GM21737 (cell line): ENCODE measurements around the gene CC2D1A.
"Not testable (repeated sequence)": the region's sequence is repeated elsewhere in the genome, so short reads cannot be mapped to it uniquely, and the experiment has no call there.

Source experiments
- ATAC-seq: cut with Tn5 transposase; IDR thresholded peaks from one replicate; pipeline ENCODE4 v1.9.1; 2021; ENCODE audit warnings: mild to moderate bottlenecking, moderate library complexity; ENCODE audit not compliant: unreplicated experiment

The CC2D1A gene

DNA sequence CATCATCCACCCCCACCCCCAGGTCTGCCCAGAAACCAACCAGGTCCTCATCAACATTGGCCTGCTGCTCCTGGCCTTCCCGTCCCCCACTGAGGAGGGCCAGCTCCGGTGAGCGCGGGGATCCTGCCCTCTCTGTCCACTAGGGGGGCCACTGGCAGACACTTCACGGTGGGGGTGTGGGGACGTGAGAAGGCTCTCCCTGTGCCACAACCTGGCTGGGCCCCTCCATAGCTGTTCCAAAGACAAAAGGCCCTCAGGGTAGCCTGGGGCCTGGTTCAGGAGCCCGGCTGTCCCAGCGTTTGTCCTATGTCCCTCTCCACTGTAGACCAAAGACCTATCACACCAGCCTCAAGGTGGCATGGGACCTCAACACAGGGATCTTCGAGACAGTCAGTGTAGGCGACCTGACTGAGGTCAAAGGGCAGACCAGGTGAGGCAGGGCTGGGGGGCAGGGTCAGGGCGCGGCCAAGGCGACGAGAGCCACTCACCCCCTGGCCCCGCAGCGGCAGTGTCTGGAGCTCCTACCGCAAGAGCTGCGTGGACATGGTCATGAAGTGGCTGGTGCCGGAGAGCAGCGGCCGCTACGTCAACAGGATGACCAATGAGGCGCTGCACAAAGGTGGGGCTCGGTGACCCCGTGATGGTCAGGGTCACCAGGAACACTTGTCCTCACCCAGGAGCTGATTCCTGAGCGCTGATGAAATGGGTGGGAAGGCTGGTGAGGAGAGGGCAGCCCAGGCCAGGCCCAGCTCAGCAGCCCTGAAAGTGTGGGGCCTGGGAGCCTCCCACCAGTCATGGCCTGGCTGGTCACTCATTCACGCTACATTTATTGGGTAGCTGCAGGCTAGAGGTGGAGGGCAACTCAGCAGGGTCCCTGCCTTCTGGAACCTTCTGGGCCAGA, 54.2 kb downstream of the CC2D1A start:
- ATAC-seq, result no peak

- ATAC-seq, result no peak
These were observed 55.1 kb downstream of the CC2D1A start for GRCh38 chr19:13960863-13961784.

GRCh38 chr19:13961826-13962698, 56.1 kb downstream of the CC2D1A start:
- ATAC-seq, result no peak

DNA sequence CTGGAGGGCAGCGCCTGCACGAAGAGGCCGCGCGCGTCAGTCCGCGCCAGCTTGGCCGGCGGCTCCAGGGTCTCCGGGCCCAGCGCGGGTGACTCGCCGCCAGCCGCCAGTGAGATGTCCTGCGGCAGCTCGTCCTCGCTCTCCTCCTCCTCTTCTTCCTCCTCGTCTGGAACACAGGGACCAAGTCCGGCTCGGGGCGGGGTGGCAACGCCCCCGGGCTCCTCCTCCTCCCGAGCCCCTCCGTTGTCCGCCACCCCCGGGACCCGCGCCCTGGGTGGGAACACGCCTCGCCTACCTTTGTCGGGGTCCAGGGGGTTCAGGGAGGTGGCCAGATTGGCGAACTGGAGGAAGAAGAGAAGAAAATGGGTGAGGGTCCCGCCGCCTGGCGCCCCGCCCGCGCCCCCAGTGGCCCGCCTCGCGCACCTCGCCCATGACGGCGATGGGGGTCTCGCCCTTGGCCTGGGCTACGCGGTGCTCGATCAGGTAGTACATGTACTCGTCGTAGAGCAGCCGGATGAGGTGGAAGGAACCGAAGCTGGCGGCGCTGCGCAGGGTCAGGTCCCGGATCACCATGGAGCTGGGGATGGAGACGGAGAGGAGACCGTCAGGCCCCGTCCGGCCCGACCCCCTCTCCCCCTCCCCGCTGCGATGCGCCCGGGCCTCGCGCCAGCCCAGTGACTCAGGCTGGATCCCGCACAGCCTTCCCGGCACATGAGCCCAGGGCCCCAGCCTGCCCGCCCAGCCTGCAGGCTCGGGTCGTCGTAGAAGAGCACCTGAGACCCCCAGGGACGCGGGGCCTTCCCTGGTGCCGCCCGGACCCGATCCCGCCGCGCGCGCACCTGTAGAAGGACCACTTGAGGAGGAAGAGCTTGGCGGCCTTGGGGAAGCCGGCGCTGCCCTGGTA, 57.0 kb downstream of the CC2D1A start:
- no peak for ATAC-seq

GRCh38 chr19:13963603-13964105, 57.7 kb downstream of the CC2D1A start:
- ATAC-seq, result no peak

GRCh38 chr19:13964776-13965175, 58.8 kb downstream of the CC2D1A start:
- no peak for ATAC-seq

GRCh38 chr19:13965377-13965896, 59.4 kb downstream of the CC2D1A start:
- no peak for ATAC-seq

DNA sequence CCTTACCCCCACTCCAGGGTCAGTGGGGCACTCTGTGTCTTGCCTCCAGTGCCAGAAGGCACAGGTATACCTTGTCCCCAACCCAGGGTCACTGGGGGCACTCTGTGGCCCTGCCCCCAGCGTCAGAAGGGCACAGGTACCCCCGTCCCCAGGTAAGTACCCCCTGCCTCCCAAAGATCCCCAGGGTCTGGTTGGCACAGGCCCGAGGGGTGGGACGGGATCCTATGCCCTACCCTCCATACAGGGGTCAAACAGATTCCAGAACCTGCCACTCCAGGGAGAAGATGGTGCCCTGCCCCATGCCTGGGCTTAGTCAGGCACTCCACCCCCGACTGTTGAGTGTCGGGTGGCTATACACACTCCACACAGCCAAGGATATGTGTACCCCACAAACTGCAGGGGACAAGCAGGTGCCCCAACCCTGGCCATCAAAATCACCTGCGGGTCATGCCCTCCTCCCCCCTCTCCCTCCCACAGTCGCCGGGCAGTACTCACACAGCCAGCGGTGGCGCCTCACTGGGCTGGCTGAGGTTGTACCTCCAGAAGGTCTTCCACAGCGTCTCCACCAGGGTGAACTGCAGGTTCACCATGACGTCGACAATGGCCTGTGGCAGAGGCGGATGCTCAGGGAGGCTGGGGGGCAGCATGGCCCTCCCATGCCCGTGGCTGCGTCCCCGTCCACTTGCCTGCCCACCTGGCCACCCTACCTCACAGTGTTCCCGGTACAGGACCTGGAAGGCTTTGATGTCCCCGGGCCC, 60.1 kb downstream of the CC2D1A start:
- ATAC-seq, result no peak

DNA sequence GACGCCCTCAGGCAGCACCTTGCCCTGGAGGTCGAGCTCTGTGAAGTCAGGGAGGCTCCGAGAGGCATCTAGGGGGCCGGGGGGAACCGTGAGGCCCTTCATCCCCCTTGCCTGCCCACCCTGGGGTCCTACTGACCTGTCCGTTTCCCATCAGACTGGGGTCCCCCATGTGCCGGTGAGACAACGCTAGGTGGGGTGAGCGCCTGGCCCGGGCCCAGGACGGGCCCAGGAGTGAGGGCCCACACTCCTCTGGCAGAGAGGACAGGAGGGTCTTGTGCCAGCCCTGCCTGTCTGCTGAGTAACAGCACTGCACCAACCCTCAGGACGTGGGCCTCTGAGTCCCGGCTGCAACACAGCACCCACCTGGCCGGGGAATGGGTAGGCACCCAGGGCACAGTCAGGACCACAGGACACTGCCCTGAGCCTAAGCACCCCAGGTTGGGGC, 60.7 kb downstream of the CC2D1A start:
- no peak for ATAC-seq

GRCh38 chr19:13967206-13967605, 61.2 kb downstream of the CC2D1A start:
- not testable (repeated sequence) for ATAC-seq

DNA sequence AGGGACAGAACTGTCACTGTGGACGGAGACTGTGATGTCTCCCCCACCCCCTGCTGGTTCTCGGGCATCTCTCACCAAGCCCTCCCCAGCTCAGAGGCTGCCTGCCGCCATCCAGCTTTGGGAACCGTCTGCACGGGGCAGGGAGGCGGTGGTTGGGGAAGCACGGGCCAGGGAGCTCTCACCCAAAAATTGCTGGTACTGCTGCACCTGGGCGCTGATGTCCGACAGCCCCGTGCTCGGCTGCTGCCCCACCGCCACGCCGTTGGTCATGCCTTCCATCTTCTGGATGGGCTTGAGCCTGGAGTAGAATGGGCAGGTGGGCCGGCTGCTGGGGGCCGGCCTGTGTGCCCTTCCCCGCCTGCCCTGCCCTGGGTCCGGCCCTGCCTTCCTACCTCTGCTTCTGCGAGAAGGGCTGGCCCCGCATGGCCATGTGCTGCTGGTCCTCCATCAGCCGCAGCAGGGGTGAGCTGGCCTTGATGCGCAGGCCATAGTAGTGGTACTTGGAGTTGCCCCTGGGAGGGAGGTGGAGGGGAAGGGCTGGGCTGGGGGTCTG, 62.5 kb downstream of the CC2D1A start:
- ATAC-seq, result no peak

DNA sequence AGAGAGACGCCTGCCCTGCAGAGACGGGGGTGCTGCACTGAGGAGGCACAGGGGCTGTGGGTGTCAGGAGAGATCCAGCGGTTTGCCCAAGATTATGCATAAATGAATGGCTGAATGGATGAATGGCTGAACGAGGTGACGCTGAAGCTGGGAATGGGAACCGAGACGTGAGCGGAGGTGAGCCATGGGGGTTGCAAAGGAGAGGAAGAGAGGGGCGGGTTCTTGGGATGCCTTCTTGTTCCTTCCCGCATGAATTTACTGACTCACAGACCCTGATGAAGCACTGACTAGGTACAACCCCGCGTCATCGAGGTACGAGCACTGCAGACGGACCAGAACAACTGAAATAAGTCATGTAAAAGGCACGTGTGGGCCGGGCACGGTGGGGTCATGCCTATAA, 63.0 kb downstream of the CC2D1A start:
- ATAC-seq, result no peak

DNA sequence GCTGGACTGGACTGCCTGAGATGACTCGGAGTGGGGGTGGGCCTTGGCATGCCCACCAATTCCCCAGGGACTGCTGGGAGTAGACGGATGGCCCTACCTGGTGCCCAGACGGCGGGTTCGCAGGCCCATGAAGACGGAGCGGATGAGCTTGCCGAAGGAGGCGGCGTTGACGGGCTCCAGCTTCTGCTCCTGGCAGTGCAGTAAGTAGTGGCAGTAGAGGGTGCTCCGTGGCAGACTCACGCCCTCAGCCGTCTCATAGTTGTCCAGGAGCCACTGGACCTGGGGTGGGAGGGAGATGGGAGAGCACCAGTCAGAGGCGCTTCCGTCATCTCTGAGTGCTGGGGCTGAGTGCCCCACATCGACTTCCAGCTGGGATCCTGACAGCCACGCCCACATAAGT, 63.9 kb downstream of the CC2D1A start:
- ATAC-seq, result no peak

DNA sequence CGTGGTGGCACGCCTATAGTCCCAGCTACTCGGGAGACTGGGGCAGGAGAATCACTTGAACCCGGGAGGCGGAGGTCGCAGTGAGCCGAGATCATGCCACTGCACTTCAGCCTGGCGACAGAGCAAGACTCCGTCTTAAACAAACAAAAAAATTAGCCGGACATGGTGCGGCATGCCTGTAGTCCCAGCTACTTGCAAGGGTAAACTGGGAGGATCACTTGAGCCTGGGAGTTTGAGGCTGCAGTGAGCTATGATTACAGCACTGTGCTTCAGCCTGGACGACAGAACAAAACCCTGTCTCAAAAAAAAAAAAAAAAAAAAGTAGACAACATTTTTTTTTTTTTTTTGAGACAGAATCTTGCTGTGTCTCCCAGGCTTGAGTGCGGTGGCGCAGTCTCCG, 65.9 kb downstream of the CC2D1A start:
- ATAC-seq, result not testable (repeated sequence)

GRCh38 chr19:13972368-13973155, 66.6 kb downstream of the CC2D1A start:
- no peak for ATAC-seq

- not testable (repeated sequence) for ATAC-seq
These were observed 67.5 kb downstream of the CC2D1A start for GRCh38 chr19:13973479-13973878.

- ATAC-seq, result no peak
These were observed 68.1 kb downstream of the CC2D1A start for GRCh38 chr19:13974073-13974472.
